RPMI8226 (cell line): Measurements from ENCODE around the gene SPTBN5.

ENCODE experiments used
- DNase-seq: peaks from one replicate; pipeline ENCODE4 v3.0.0-alpha.2; 2015

Gene SPTBN5

DNA sequence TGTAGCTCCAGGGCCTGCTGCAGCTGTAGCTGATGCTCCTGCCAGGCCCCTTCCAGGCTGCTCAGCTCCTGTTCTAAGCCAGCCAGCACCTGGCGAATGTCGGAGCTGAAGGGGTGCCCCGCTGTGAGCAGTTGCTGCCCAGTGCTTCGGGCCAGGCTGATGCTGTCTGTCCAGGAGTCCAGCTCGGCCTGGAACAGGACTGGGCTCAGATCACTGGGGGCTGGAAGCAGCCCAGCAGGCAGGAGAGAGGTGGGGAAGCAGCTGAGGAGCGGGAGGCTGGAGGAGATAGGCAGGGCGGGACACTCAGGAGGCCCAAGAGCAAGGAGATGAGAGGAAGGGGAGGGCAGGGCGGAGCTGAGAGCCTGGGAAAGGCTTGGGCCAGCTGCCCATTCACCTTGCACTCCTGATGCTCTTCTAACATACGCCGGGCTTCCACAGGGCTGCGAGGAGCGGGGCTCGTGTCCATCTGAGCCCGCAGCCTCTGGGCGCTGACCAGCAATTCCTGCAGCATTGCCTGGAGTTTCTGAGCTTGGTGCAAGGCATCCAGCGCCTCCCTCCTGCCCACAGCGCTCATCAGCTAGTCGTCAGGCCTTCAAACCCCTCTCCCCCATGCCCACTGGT is 32.0 kb downstream of the SPTBN5 start:
- DNase-seq: no peak

DNA sequence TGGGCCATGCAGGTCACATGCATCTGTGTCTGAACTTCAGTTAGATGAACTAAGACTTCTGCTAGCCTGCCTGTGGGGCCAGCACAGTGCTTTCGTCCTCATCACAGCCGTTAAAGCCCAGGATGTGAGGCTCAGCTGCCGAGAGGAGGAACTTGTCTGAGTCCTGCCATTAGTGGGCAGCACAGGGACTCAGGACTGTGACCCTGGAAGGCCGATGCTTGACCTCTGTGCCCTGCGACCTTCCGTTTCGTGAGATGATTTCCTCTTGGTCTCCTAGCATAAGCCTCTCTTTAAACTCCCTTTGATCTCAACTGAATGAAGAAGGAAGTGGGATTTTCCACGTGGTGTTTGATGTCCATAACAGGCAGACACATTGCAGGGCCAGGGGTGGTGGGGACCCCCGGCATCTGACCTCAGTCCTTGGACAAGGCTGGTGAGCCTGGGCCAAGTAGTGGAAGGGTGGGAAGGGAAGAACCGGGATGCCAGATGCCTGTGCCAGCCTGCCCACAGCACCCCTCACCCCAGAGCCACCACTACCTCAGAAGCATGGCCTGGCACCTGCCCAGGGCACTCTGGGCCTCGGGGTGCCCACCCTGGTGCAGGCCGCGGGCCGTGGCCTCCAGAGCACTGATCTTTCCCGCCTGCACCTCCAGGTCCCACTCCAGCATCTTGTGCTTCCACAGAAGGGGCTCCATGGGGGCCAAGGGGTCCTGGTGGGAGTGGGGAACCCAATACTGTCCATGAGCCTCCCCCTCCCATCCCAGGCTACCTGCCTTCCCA is 33.6 kb downstream of the SPTBN5 start:
- no peak for DNase-seq

GRCh38 chr15:41858756-41859155 is 35.1 kb downstream of the SPTBN5 start:
- DNase-seq: no peak

- DNase-seq: no peak
Observed at GRCh38 chr15:41857316-41857715, 36.5 kb downstream of the SPTBN5 start.

- no peak for DNase-seq
Observed at GRCh38 chr15:41856716-41857115, 37.1 kb downstream of the SPTBN5 start.

DNA sequence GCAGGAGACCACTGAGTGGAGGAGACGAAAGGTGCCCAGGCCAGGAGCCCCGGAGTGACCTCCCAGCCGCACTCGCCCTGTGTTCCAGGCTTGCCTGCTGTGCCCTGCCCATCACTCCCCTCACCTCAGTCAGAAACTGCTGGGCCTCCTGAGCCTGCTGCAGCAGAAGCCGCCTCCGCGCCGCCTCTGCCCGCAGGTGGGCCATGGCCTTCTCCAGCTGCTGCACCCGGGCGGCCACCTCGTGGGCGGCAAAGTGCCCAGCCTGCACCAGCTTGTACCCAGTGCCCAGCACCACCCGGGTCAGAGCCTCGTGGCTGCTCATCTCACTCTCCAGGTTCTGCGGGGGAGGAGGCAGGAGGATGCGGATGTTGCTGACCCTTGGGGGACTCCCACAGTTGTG is 37.6 kb downstream of the SPTBN5 start:
- DNase-seq: no peak

DNA sequence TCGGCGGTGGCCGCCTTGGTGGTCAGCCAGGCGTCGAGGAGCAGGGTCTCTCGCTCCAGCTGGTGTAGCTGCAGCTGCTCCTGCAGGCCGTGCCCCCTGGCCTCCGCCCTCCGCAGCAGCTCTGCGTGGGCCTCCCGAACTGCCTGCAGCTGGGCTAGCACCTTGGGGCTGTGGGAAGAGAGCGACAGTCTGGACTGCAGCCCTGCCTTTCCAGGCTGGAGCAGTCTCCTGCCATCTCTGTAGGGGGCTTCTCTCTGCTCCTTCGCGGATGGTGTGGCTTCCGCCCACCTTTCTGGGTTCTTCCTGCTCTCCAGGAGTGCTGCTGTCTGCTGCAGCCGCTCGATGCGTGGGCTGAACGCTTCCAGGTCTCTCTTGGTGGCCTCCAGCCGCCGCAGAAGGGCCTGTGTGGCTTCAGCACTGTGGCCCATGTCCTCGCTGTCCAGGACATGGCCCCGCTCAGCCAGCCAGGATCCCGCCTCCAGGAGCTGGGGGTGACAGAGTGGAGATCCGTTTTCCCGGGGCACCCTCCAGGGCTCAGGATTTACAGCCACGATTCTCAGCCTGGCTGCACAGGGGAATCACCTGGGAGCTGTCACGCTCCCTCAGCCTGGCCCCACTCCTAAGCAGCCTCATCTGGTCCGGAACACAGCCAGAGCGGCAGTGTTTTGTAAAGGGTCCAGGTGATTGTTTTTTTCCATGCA is 38.4 kb downstream of the SPTBN5 start:
- no peak for DNase-seq

DNA sequence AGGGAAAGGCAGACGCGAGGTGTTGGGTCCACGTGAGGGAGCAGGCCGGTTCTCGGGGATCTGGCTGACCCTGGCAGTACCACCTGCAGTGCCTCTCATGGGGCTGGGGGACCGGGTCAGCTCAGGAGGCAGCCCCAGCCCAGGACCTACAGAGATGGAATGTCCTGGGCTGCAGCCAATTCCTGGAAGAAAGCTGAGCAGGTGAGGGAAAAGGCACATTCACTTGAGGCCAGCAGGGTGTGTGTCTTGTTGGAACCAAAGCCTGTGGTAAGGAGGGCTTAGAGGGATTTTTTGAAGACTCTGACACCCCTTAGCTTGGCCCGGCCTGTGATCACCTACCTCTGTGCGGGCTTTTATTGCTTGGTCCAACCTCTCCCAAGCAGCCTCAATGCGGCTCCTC is 39.4 kb downstream of the SPTBN5 start:
- DNase-seq: no peak

DNA sequence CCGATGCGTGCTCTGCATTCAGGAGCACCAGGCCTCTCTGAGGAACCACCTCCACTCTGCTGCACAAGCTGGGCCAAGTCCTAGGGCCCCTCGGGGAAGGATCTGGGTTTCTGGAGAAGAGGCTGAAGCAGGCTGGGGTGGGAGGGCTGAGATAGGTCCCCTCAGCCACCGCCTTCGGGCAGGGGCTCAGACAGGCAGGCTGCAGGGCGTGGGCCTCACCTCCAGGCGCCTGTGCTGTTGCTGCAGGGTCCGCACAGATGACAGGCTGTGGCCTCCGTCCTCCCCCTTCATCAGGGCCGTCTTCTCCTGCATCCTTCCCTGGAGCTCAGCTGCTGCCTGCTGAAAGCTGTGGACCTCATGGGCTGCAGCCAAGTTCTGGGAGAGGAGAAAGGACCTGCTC is 40.0 kb downstream of the SPTBN5 start:
- no peak for DNase-seq

DNA sequence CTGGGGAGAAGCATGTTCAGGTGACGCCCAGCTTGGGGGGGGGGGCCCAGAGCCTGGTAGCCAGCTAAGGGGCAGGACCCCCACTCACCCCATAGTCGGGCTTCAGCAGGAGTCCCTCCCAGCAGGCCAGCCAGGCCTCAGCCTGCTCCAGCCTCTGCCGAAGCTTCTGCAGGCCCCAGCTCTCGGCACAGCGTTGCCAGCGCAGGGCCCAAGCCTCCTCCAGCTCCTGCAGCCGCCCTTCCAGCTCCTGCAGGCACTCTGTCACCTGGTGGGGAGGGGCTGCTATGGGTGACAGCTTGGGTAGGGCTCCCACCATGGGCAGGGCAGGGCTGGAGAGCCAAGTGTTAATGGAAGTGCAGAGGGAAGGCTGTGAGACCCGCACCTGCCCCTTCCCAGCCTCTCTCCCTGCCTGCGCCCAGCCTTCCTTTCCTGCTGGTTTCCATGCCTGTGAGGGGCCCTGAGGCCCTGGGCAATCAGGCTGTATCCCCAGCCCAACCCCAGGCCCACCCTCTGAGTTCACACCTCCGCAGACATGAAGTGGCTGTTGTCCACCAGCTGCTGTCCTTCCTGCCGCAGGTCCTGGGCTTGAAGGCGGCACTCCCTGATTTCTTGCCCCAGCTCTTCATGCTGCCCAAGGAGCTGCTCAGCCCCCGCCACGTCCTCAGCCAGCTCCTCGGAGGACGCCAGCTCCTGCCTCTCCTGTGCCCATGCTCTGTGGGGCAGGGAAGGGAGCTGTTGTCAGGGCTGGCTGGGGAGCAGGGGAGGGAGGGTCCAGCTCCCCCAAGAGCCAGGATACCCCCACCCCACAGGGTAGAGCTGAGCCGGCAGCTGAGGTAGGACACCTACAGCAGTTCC is 40.9 kb downstream of the SPTBN5 start:
- DNase-seq: no peak

DNA sequence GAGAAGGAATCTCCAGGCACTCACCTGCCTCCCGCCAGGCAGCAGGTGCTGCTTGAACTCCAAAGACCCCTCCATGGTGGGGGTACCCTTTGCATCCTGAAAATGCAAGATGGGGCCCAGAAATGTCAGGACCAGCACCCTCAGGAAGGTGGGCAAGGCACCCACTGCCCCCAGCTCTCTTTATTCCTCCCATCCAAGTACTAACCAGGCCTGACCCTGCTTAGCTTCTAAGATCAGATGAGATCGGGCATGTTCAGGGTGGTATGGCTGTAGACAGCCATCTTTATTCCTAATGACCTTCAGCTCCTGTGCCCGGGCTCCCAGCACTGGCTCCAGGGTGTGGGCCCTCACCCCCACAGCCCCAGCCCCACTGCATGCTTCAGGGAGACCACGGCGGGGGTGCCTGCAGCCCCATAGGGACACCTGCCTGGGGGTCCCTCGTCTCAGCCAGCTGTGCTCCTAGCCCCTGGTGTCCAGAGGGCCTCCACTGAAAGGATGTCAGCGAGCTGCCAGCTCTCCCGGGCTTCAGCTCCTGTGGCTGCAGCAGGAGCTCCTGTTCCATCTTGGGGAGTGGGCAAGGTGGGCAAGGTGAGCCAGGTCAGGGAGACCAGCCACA is 42.0 kb downstream of the SPTBN5 start:
- DNase-seq: no peak

GRCh38 chr15:41851167-41851523 is 42.7 kb downstream of the SPTBN5 start:
- DNase-seq: no peak

DNA sequence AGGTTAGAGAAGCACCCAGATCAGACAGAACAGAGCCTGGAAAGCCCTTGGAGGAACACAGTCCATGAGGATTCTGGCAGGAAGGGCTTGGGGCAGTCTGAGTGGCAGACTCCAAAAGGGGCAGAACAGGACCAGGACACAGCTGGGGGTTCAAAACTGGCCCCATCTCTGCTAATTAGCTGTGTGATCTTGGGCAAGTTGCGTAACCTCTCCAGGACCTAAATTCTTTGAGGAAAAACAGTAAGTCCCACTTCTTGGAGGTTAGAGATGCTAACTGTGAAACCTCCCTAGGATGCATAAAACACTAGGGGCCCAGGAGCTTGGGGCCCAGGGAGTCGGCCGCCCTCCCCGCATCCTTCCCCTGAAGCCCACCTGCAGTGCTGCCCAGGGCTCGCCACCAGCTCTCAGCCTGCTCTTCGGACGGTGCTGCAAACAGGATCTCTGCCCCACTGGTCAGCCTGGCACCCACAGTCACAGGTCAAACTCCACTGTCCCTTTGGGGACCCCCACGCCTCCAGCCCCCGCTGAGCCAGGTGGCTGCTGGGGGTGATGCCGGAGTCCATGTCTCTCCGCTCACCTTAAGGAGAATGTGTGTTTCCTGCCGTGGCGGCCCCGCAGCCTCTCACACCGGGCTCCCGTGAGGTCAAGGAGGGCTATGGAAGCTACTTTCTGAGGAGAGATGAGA is 43.2 kb downstream of the SPTBN5 start:
- DNase-seq: no peak

DNA sequence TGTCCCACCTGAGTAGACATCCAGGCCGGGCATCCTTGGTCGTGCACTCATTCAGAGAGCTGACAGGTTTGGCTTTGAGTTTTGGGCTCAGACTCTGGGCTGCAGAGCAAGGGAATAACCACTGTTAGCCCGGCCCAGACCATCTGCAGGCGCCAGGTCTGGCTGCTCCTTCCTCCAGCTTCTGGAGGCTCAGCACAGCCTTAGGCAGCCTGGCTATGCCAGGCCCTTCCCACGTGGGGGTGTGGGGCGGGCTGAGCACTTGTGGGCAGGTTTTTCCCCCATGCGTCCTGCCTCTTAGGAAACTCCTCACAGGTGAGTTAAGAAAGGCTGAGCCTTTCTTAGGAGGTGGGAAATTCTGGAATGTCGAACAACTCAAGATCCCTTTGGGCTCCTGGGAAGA is 44.0 kb downstream of the SPTBN5 start:
- no peak for DNase-seq

DNA sequence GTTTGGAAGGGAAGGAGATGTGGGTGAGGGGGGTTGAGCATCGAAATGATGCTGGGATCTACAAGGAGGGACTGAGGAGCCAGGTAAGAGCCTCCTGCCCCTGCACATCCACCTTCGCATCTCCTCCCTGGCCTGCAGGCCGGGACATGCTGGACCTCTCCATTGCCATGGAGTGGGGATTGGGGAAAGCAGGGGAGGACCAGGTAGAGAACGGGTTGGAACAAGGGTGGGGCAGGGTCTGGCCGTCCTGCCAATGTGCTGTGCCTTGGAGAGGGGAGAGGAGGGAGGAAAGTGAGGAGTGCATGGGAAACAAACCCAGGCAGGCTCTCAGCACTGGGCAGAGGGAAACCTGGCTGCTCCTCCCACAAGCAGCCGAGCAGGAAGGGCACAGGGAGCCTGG is 44.6 kb downstream of the SPTBN5 start:
- DNase-seq: no peak

GRCh38 chr15:41848631-41849030 is 45.2 kb downstream of the SPTBN5 start:
- no peak for DNase-seq

DNA sequence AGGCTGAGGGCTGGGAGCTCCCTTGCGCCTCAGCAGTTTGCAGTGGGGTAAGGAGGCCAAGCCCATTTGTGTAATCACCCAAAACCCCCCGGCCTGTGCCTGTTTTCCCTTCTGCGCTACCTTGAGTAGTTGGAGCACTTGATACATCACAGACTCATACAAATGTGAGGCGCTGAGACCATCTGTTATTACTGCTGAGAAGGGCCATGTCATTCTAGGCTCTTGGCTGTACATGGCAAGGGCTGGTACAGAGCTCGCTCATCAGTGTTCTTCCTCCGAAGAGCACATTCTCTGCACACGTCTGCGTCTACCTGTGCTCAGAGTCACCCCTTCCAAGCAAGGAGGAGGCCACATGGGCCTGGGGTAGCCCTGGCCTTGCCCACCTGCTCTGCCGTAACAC is 45.9 kb downstream of the SPTBN5 start:
- DNase-seq: no peak

DNA sequence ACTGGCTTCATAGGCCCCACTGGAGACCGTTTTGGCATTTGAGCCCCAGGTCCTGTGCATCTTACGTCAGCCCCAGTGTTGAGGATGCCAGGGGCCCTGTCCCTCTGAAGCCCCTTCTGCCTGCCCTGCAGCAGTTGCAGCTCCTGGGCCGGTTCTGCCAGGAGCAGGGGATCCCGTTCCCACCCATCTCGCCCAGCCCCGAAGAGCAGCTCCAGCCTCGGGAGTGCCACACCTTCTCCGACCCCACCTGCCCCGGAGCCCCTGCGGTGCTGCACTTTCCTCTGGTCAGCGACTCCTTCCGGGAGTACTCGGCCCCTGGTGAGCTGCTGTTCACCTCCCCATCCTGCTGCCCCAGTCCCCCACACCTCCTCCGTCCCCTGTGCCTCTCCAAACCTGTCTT is 46.6 kb downstream of the SPTBN5 start:
- DNase-seq: no peak

DNA sequence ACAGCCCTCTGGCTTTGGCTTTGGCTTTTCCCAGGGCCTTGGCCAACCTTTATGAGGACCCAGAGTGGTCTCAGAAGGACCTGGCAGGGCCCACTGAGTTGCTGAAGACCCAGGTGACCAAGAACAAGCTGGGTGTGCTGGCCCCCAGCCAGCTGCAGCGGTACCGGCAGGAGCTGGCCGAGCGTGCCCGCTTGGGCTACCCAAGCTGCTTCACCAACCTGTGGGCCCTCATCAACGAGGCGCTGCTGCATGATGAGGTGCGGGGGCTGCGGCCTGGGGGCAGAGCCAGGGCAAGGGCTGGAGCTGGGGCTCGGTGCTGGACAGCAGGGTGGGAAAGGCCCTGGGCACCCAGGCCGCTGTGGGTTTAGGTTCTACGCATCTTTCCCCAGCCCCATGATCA is 49.0 kb downstream of the SPTBN5 start:
- no peak for DNase-seq

- no peak for DNase-seq
Observed at GRCh38 chr15:41843571-41843970, 50.3 kb downstream of the SPTBN5 start.

DNA sequence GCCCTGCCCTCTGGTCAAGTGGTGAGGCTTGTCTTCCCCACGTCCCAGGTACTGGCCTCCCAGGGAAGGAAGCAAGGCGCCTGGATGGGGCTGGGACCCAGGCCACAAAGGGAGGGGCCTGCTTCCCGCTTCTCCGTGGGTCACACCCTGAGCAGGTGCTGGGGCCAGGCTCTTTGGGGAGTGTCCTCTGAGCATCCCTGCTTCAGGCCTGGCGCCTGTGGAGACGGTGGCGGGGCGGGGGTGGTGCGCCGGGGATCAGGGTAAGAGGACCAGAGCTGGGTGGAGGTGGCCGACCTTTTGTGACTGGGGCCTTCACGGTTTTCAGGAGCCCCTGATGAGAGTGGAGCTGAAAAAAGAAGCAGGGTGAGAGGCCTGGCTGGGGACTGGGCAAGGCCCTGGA is 51.6 kb downstream of the SPTBN5 start:
- DNase-seq: no peak

- DNase-seq: no peak
Observed at GRCh38 chr15:41841131-41841530, 52.7 kb downstream of the SPTBN5 start.
